H1 (cell line): Measurements from ENCODE around the gene HK2. TPM values are rescaled to one million over a fixed set of nuclear protein-coding genes. Genes with fewer than 3 reads are reported as not detected.

ENCODE experiments used
- CTCF ChIA-PET: fragments of 300-600 bp; sonication (Branson Sonifier 250); formaldehyde crosslinking; loops from one replicate; lab custom pipeline; 2021; ENCODE audit not compliant: partially characterized antibody; lab: Charles Lee
- POLR2A ChIA-PET: fragments of 300-600 bp; sonication (Branson Sonifier 250); formaldehyde crosslinking; loops from one replicate; lab custom pipeline; 2021; ENCODE audit warnings: inconsistent platforms; ENCODE audit not compliant: partially characterized antibody; lab: Charles Lee
- DNase-seq, 2 experiments: peaks; one replicate each; pipeline versions ENCODE4 v3.0.0 to v3.0.0-alpha.2; 2010 to 2022; ENCODE audit warnings: low spot score in 2 of 2, low read depth in 1 of 2, mixed read lengths in 1 of 2
- FAIRE-seq: peaks from 2 replicates; lab custom pipeline; 2011; peaks lifted over from hg19 to GRCh38; lab: Jason Lieb, UNC
- H2AFZ ChIP-seq: 2 replicates; pipeline ENCODE4 v1.8.1; 2012; ENCODE audit warnings: low read length, inconsistent platforms
- H2AK5ac ChIP-seq: 2 replicates; pipeline ENCODE4 v1.6.1; 2013; ENCODE audit warnings: low read depth, low read length
- H2BK120ac ChIP-seq: replicated peaks from 2 replicates; pipeline ENCODE3; 2013; ENCODE audit warnings: low read depth, low read length, inconsistent platforms
- H2BK12ac ChIP-seq: 2 replicates; pipeline ENCODE4 v1.6.1; 2013; ENCODE audit warnings: low read depth, low read length
- H2BK15ac ChIP-seq: 2 replicates; pipeline ENCODE4 v1.6.1; 2013; ENCODE audit warnings: low read length
- H2BK20ac ChIP-seq: 2 replicates; pipeline ENCODE4 v1.6.1; 2013; ENCODE audit warnings: low read length
- H2BK5ac ChIP-seq: 2 replicates; pipeline ENCODE4 v1.6.1; 2013; ENCODE audit warnings: low read depth, low read length
- H3K14ac ChIP-seq: 2 replicates; pipeline ENCODE4 v1.6.1; 2013; ENCODE audit warnings: inconsistent platforms; ENCODE audit not compliant: insufficient read length
- H3K18ac ChIP-seq: 2 replicates; pipeline ENCODE4 v1.6.1; 2013; ENCODE audit warnings: low read length; ENCODE audit errors: extremely low read depth
- H3K23ac ChIP-seq: 2 replicates; pipeline ENCODE4 v1.6.1; 2013; ENCODE audit warnings: inconsistent platforms; ENCODE audit not compliant: insufficient read length
- H3K23me2 ChIP-seq: 2 replicates; pipeline ENCODE4 v1.6.1; 2013; ENCODE audit warnings: low read depth, low read length
- H3K27ac ChIP-seq: 2 replicates; pipeline ENCODE4 v1.6.1; 2011; ENCODE audit warnings: low read depth, low read length, inconsistent platforms
- H3K27me3 ChIP-seq, 4 experiments: replicated peaks in 1 of 4; 1 replicate in 1 of 4; 2 replicates in 3 of 4; pipeline versions ENCODE4 v1.6.1 to v1.8.1; 2011 to 2013; ENCODE audit warnings: low read length in 3 of 4, mild to moderate bottlenecking in 3 of 4, inconsistent platforms in 2 of 4, mixed read lengths in 2 of 4, moderate library complexity in 1 of 4; ENCODE audit not compliant: control insufficient read depth in 3 of 4, insufficient read depth in 3 of 4; ENCODE audit errors: extremely low read depth in 1 of 4
- H3K36me3 ChIP-seq, 4 experiments: 2 replicates each; pipeline versions ENCODE4 v1.6.1 to v1.8.1; 2011 to 2013; ENCODE audit warnings: mild to moderate bottlenecking in 4 of 4, low read length in 3 of 4, moderate library complexity in 2 of 4, control low read depth in 1 of 4, inconsistent platforms in 1 of 4; ENCODE audit not compliant: insufficient read depth in 4 of 4, control insufficient read depth in 2 of 4
- H3K4ac ChIP-seq: replicated peaks from 2 replicates; pipeline ENCODE3; 2013; ENCODE audit warnings: low read length, low read depth, mixed read lengths, inconsistent platforms; ENCODE audit not compliant: insufficient read length
- H3K4me1 ChIP-seq, 4 experiments: replicated peaks in 1 of 4; 1 replicate in 1 of 4; 2 replicates in 3 of 4; pipeline versions ENCODE4 v1.6.1 to v1.8.1; 2011 to 2013; ENCODE audit warnings: low read length in 3 of 4, inconsistent platforms in 2 of 4, mixed read lengths in 1 of 4; ENCODE audit not compliant: insufficient read depth in 4 of 4, control insufficient read depth in 3 of 4
- H3K4me2 ChIP-seq, 2 experiments: 2 replicates each; pipeline versions ENCODE4 v1.6.1 to v1.8.1; 2011 to 2013; ENCODE audit warnings: low read depth in 2 of 2, low read length in 2 of 2, control low read depth in 1 of 2, inconsistent platforms in 1 of 2, mild to moderate bottlenecking in 1 of 2; ENCODE audit not compliant: insufficient read depth in 1 of 2
- H3K4me3 ChIP-seq, 4 experiments: fragments of 200-600, 300-600 bp in 1 of 4; sonication (generic), shearing (Covaris generic), sonication (Bioruptor Twin) in 1 of 4; 2 replicates each; pipeline versions ENCODE4 v1.5.1 to v1.8.1; 2011 to 2016; ENCODE audit warnings: low read length in 4 of 4, low read depth in 3 of 4, control low read depth in 2 of 4, inconsistent platforms in 2 of 4, mild to moderate bottlenecking in 2 of 4, mixed read lengths in 1 of 4, moderate library complexity in 1 of 4; ENCODE audit not compliant: insufficient read depth in 2 of 4; ENCODE audit errors: extremely low read depth in 1 of 4
- H3K56ac ChIP-seq: replicated peaks from 2 replicates; pipeline ENCODE3; 2013; ENCODE audit warnings: low read depth, mild to moderate bottlenecking, mixed read lengths, low read length, inconsistent platforms; ENCODE audit not compliant: insufficient read length
- H3K79me1 ChIP-seq: 2 replicates; pipeline ENCODE4 v1.6.1; 2013; ENCODE audit warnings: low read depth, low read length, control low read depth
- H3K79me2 ChIP-seq, 2 experiments: 2 replicates each; pipeline versions ENCODE4 v1.6.1 to v1.8.1; 2012 to 2013; ENCODE audit warnings: low read length in 2 of 2, mild to moderate bottlenecking in 2 of 2, inconsistent platforms in 1 of 2; ENCODE audit not compliant: insufficient read depth in 2 of 2, control insufficient read depth in 1 of 2
- H3K9ac ChIP-seq, 4 experiments: replicated peaks in 1 of 4; 1 replicate in 1 of 4; 2 replicates in 3 of 4; pipeline versions ENCODE4 v1.6.1 to v1.8.1; 2011 to 2013; ENCODE audit warnings: low read depth in 3 of 4, low read length in 3 of 4, control low read depth in 2 of 4, mild to moderate bottlenecking in 2 of 4, moderate library complexity in 2 of 4, inconsistent platforms in 1 of 4; ENCODE audit errors: extremely low read depth in 1 of 4
- H3K9me3 ChIP-seq, 2 experiments: 2 replicates each; pipeline versions ENCODE4 v1.6.1 to v1.8.1; 2012 to 2013; ENCODE audit warnings: mild to moderate bottlenecking in 2 of 2, moderate library complexity in 2 of 2, control low read depth in 1 of 2, inconsistent platforms in 1 of 2, low read depth in 1 of 2, low read length in 1 of 2, mixed read lengths in 1 of 2; ENCODE audit not compliant: insufficient read depth in 2 of 2
- H4K20me1 ChIP-seq, 2 experiments: replicated peaks in 1 of 2; 2 replicates each; pipeline versions ENCODE3 to v1.8.1; 2011 to 2013; ENCODE audit warnings: inconsistent platforms in 2 of 2, low read length in 2 of 2, mild to moderate bottlenecking in 1 of 2; ENCODE audit not compliant: insufficient read depth in 2 of 2, control insufficient read depth in 1 of 2
- H4K5ac ChIP-seq: 2 replicates; pipeline ENCODE4 v1.6.1; 2013; ENCODE audit warnings: low read length, low read depth, mixed read lengths, inconsistent platforms; ENCODE audit not compliant: insufficient read length
- H4K8ac ChIP-seq: 2 replicates; pipeline ENCODE4 v1.8.0; 2013; ENCODE audit warnings: mild to moderate bottlenecking, moderate library complexity, low read length, inconsistent platforms; ENCODE audit not compliant: insufficient read depth; ENCODE audit errors: extremely low read depth
- H4K91ac ChIP-seq: replicated peaks from 2 replicates; pipeline ENCODE3; 2013; ENCODE audit warnings: low read length, mixed read lengths, inconsistent platforms; ENCODE audit not compliant: insufficient read length
- BACH1 ChIP-seq: IDR thresholded peaks from 2 replicates; pipeline ENCODE4 v1.6.1; 2012; ENCODE audit warnings: low read length, improper control_type of control experiment
- CTCF ChIP-seq, 3 experiments: IDR thresholded peaks; 1 replicate in 2 of 3; 2 replicates in 1 of 3; pipeline versions ENCODE4 v1.5.1 to v1.6.1; 2011; ENCODE audit warnings: low read length in 3 of 3, mild to moderate bottlenecking in 3 of 3, inconsistent platforms in 2 of 3, low read depth in 1 of 3, moderate library complexity in 1 of 3; ENCODE audit not compliant: insufficient read depth in 1 of 3; ENCODE audit errors: control extremely low read depth in 1 of 3
- EGR1 ChIP-seq: IDR thresholded peaks from 2 replicates; pipeline ENCODE4 v1.6.1; 2011; ENCODE audit warnings: low read depth, low read length, borderline replicate concordance
- MAFK ChIP-seq: IDR thresholded peaks from 2 replicates; pipeline ENCODE4 v1.6.1; 2012; ENCODE audit warnings: low read depth, mild to moderate bottlenecking, improper control_type of control experiment, low read length
- RNF2 ChIP-seq: fragments of 200-900, 300-1000 bp; sonication (generic); IDR thresholded peaks from 2 replicates; pipeline ENCODE4 v1.7.1; 2016; ENCODE audit warnings: borderline replicate concordance, low read depth, mild to moderate bottlenecking, antibody characterized with exemption, low read length; ENCODE audit not compliant: poor library complexity, severe bottlenecking; ENCODE audit errors: missing control alignments
- SIN3A ChIP-seq, 2 experiments: IDR thresholded peaks in 1 of 2; conservative IDR thresholded peaks in 1 of 2; 2 replicates each; pipeline ENCODE4 v1.6.1; 2011 to 2012; ENCODE audit warnings: low read length in 2 of 2, improper control_type of control experiment in 1 of 2, low read depth in 1 of 2, mild to moderate bottlenecking in 1 of 2
- SIX5 ChIP-seq: IDR thresholded peaks from 2 replicates; pipeline ENCODE4 v1.6.1; 2011; ENCODE audit warnings: mild to moderate bottlenecking, low read depth, low read length
- SP2 ChIP-seq: IDR thresholded peaks from 2 replicates; pipeline ENCODE4 v1.6.1; 2012; ENCODE audit warnings: mild to moderate bottlenecking, low read length, inconsistent platforms
- WGBS, 2 experiments: shearing (Covaris generic) in 1 of 2; methylation state at CpG; one replicate each; pipeline versions ENCODE4 v1.1.6 to v1.1.7; 2013 to 2015; ENCODE audit warnings: low lambda C conversion rate in 2 of 2, mixed read lengths in 2 of 2, inconsistent platforms in 1 of 2, low coverage in 1 of 2, missing lambda C conversion rate in 1 of 2; ENCODE audit not compliant: insufficient replicate concordance in 2 of 2, insufficient coverage in 1 of 2, insufficient read length in 1 of 2; ENCODE audit errors: extremely low coverage in 1 of 2, missing lambda C conversion rate in 1 of 2; 5-methylcytosine and 5-hydroxymethylcytosine counted together
- polyA plus RNA-seq, 7 experiments: library from polyadenylated mRNA; depleted of rRNA in 3 of 7; stranded (reverse) in 5 of 7; unstranded in 2 of 7; fragments of >200 nt in 5 of 7; fragments of 200-250 nt in 2 of 7; gene quantifications; 1 replicate in 5 of 7; 2 replicates in 1 of 7; 4 replicates in 1 of 7; pipeline versions ENCODE4 v1.2.1 to v1.2.3, GENCODE V29; 2011 to 2013; ENCODE audit warnings: missing spikeins in 2 of 7, mixed read lengths in 2 of 7
- total RNA-seq: library from RNA; stranded (reverse); fragmentation: NEBNext Ultra II Directional; extraction: Animal tissue kit (Norgen Biotek cat#: 25700); gene quantifications from 2 replicates; pipeline ENCODE4 v1.2.1, GENCODE V29; 2021

Gene HK2
- total and polyA plus RNA-seq, 2 of the 8 experiments (the other 6 are each of a cell fraction or from before 2014, with no cell fraction given) = 22.1 to 61.9 TPM

GRCh38 chr2:74886251-74886650, 52.3 kb downstream of the HK2 start:
- Histone ChIP-seq H3K9ac (no peak overlapping the region), H3K23ac (no peak overlapping the region), H2BK15ac (no peak overlapping the region), H4K20me1 (peaks cover 8 to 9% of the 10 kb centered on the region in 2 experiments), H3K4me1 (no peaks in the 10 kb centered on the region), H4K8ac (no peak overlapping the region), H3K79me2 (no peaks in the 10 kb centered on the region; a peak in 1 of 4 replicates), H2BK5ac (no peak overlapping the region), H3K4me2 (no peak overlapping the region), H3K79me1 (no peaks in the 10 kb centered on the region), H3K56ac (no peak overlapping the region), H4K91ac (no peak overlapping the region), H2AK5ac (no peak overlapping the region), H2BK20ac (no peak overlapping the region), H2BK12ac (no peak overlapping the region), H4K5ac (no peak overlapping the region), H2BK120ac (no peak overlapping the region), H3K18ac (no peak overlapping the region), H3K4ac (no peak overlapping the region), H3K27ac (no peak overlapping the region), H3K4me3 (no peak overlapping the region), H3K14ac (no peak overlapping the region), H3K36me3 (peaks cover 51 to 93% (median 91%) of the 10 kb centered on the region in 4 experiments), H2AFZ (no peak overlapping the region), H3K27me3 (no peaks in the 10 kb centered on the region), H3K23me2 (no peaks in the 10 kb centered on the region), H3K9me3 (no peaks in the 10 kb centered on the region)
- no peak for FAIRE-seq
- DNase-seq = no peak
- ChIA-PET CTCF (interaction anchor here (0.9 to 1.4 kb wide), 4 partner anchors 9 to 49 kb away, joined by 4 to 5 read pairs (median 4); no protein-coding TSS in a partner anchor), POLR2A (no interaction called here)
- 93% methylated on average over 8 of the region's 8 CpGs; no CpG with 5 or more reads in 1 of the 2 experiments for WGBS, 2 experiments
- TF ChIP-seq CTCF (IDR thresholded peaks at IDR 0.05; ENCODE audit: control extremely low read depth in 1 of 3, insufficient read depth in 1 of 3, low read depth in 1 of 3, low read length in 3 of 3) (no peak), EGR1 (no peak), SIX5 (no peak), MAFK (no peak), SP2 (no peak), RNF2 (no peak), SIN3A (conservative IDR thresholded peaks at IDR 0.05 in 1 of 2, IDR thresholded peaks at IDR 0.05 in 1 of 2; ENCODE audit: low read depth in 1 of 2, low read length in 2 of 2) (no peak), BACH1 (no peak)
